Superior temporal gyrus (tissue), 1 donor: Measurements from ENCODE around the gene PCSK5.
A peak's percentile ranks its signal among the peaks of the same experiment; 100 is the strongest.
"Not testable (repeated sequence)": the region's sequence is repeated elsewhere in the genome, so short reads cannot be mapped to it uniquely, and the experiment has no call there.

Source experiments
- DNase-seq: peaks from one replicate; pipeline ENCODE4 v3.0.0-alpha.2; 2016; ENCODE audit errors: extremely low spot score

Gene PCSK5

GRCh38 chr9:76357555-76357954, 467.1 kb downstream of the PCSK5 start:
- no peak for DNase-seq

- no peak for DNase-seq
Measured at GRCh38 chr9:76358628-76359280, 468.3 kb downstream of the PCSK5 start.

- no peak for DNase-seq
Measured at GRCh38 chr9:76359365-76359764, 468.9 kb downstream of the PCSK5 start.

- DNase-seq: no peak
Measured at GRCh38 chr9:76359766-76360165, 469.3 kb downstream of the PCSK5 start.

- DNase-seq: not testable (repeated sequence)
Measured at GRCh38 chr9:76362332-76363031, 472.0 kb downstream of the PCSK5 start.

GRCh38 chr9:76363032-76363395, 472.5 kb downstream of the PCSK5 start:
- DNase-seq: no peak

GRCh38 chr9:76365028-76365427, 474.6 kb downstream of the PCSK5 start:
- no peak for DNase-seq

GRCh38 chr9:76366275-76366674, 475.8 kb downstream of the PCSK5 start:
- DNase-seq: no peak

GRCh38 chr9:76369583-76369982, 479.1 kb downstream of the PCSK5 start:
- DNase-seq: no peak

GRCh38 chr9:76370396-76371023, 480.0 kb downstream of the PCSK5 start:
- no peak for DNase-seq

- no peak for DNase-seq
Measured at GRCh38 chr9:76371901-76372300, 481.4 kb downstream of the PCSK5 start.

- DNase-seq: no peak
Measured at GRCh38 chr9:76372336-76372735, 481.9 kb downstream of the PCSK5 start.

GRCh38 chr9:76373173-76373783, 482.8 kb downstream of the PCSK5 start:
- DNase-seq: no peak

- DNase-seq: no peak
Measured at GRCh38 chr9:76373784-76374474, 483.5 kb downstream of the PCSK5 start.

GRCh38 chr9:76374783-76375559, 484.5 kb downstream of the PCSK5 start:
- no peak for DNase-seq

- no peak for DNase-seq
Measured at GRCh38 chr9:76377791-76378190, 487.3 kb downstream of the PCSK5 start.

- DNase-seq: no peak
Measured at GRCh38 chr9:76378367-76379073, 488.0 kb downstream of the PCSK5 start.

- DNase-seq: no peak
Measured at GRCh38 chr9:76379494-76379893, 489.0 kb downstream of the PCSK5 start.

- DNase-seq: no peak
Measured at GRCh38 chr9:76390656-76391055, 500.2 kb downstream of the PCSK5 start.

- peak; percentile 93 for DNase-seq
Measured at GRCh38 chr9:76394195-76394959, 503.9 kb downstream of the PCSK5 start, which contains the start of gene RFK. RFK (minus strand) TSS chr9:76394426; CDS start chr9:76394171, 255 bp downstream.
